ENCODE results near the gene IRGQ. TPM values are rescaled to one million over a fixed set of nuclear protein-coding genes. Genes with fewer than 3 reads are reported as not detected.
"Not testable (repeated sequence)": the region's sequence is repeated elsewhere in the genome, so short reads cannot be mapped to it uniquely, and the experiment has no call there.

The IRGQ gene
- polyA plus RNA-seq, 4 donors: 12.0 to 22.0 (median 17.2) TPM

- DNase-seq (ENCODE audit: low read depth in 4 of 4, low spot score in 3 of 4): no peak
These were observed 2.7 kb upstream of the IRGQ start for GRCh38 chr19:43598445-43599240.

GRCh38 chr19:43597876-43598275, 1.9 kb upstream of the IRGQ start:
- DNase-seq (ENCODE audit: low read depth in 4 of 4, low spot score in 3 of 4): no peak

GRCh38 chr19:43596842-43597461, 1.0 kb upstream of the IRGQ start:
- DNase-seq (ENCODE audit: low read depth in 4 of 4, low spot score in 3 of 4): no peak

GRCh38 chr19:43595605-43595998, 332 bp downstream of the IRGQ start:
- DNase-seq (ENCODE audit: low read depth in 4 of 4, low spot score in 3 of 4): no peak

GRCh38 chr19:43594710-43595604, 977 bp downstream of the IRGQ start:
- DNase-seq (ENCODE audit: low read depth in 4 of 4, low spot score in 3 of 4): peak in 1 of 4 donors; percentile 39

GRCh38 chr19:43594081-43594697, 1.7 kb downstream of the IRGQ start:
- no peak for DNase-seq (ENCODE audit: low read depth in 4 of 4, low spot score in 3 of 4)

- DNase-seq (ENCODE audit: low read depth in 4 of 4, low spot score in 3 of 4): no peak
These were observed 3.1 kb downstream of the IRGQ start for GRCh38 chr19:43592800-43593350.

GRCh38 chr19:43591904-43592772, 3.8 kb downstream of the IRGQ start:
- no peak for DNase-seq (ENCODE audit: low read depth in 4 of 4, low spot score in 3 of 4)

- DNase-seq (ENCODE audit: low read depth in 4 of 4, low spot score in 3 of 4): no peak
These were observed 6.3 kb downstream of the IRGQ start for GRCh38 chr19:43589678-43590077.

GRCh38 chr19:43589277-43589676, 6.7 kb downstream of the IRGQ start:
- no peak for DNase-seq (ENCODE audit: low read depth in 4 of 4, low spot score in 3 of 4)

- not testable (repeated sequence) for DNase-seq (ENCODE audit: low read depth in 4 of 4, low spot score in 3 of 4)
These were observed 8.9 kb downstream of the IRGQ start for GRCh38 chr19:43587029-43587428.

- no peak for DNase-seq (ENCODE audit: low read depth in 4 of 4, low spot score in 3 of 4)
These were observed 9.6 kb downstream of the IRGQ start for GRCh38 chr19:43586346-43586745.

- no peak for DNase-seq (ENCODE audit: low read depth in 4 of 4, low spot score in 3 of 4)
These were observed 11.4 kb downstream of the IRGQ start for GRCh38 chr19:43584484-43584883.

- DNase-seq (ENCODE audit: low read depth in 4 of 4, low spot score in 3 of 4): no peak
These were observed 13.4 kb downstream of the IRGQ start for GRCh38 chr19:43582495-43582894.

- no peak for DNase-seq (ENCODE audit: low read depth in 4 of 4, low spot score in 3 of 4)
These were observed 14.5 kb downstream of the IRGQ start for GRCh38 chr19:43581467-43581866.

GRCh38 chr19:43578787-43579186, 17.1 kb downstream of the IRGQ start:
- no peak for DNase-seq (ENCODE audit: low read depth in 4 of 4, low spot score in 3 of 4)

GRCh38 chr19:43575955-43576878, 19.7 kb downstream of the IRGQ start:
- no peak for DNase-seq (ENCODE audit: low read depth in 4 of 4, low spot score in 3 of 4)

- peak; percentile 97 to 98 (median 98) for DNase-seq (ENCODE audit: low read depth in 4 of 4, low spot score in 3 of 4)
These were observed 20.6 kb downstream of the IRGQ start, which contains the start of the genes PINLYP and XRCC1 for GRCh38 chr19:43575156-43575950. TSS of gene PINLYP (plus strand) at chr19:43575801. CDS start at chr19:43577192, 1,391 bp downstream. TSS of gene XRCC1 (minus strand) at chr19:43575527. CDS start at chr19:43575458, 69 bp downstream.
